22Rv1 (cell line): Measurements from ENCODE around the gene TBC1D1.

Experiments used
- CTCF ChIP-seq: fragments of 450-650 bp; IDR thresholded peaks from 2 replicates; pipeline ENCODE4 v1.5.1; 2017; ENCODE audit warnings: mild to moderate bottlenecking
- ZFX ChIP-seq: fragments of 450-650 bp; IDR thresholded peaks from 2 replicates; pipeline ENCODE4 v1.6.1; 2017; ENCODE audit warnings: antibody characterized with exemption, borderline replicate concordance

- no peak for TF ChIP-seq CTCF
- no peak for TF ChIP-seq ZFX
Measured at GRCh38 chr4:37951461-37952352, 60.8 kb downstream of the TBC1D1 start.
